SK-N-SH (cell line): ENCODE results near the gene TRAK1. TPM values are rescaled to one million over a fixed set of nuclear protein-coding genes. Genes with fewer than 3 reads are reported as not detected.

Experiments
- CTCF ChIA-PET: fragments of 300-600, 350-600 bp; formaldehyde crosslinking; extraction: SDS; loops from one replicate; lab custom pipeline; 2021; lab: Yijun Ruan, JAX
- POLR2A ChIA-PET: fragments of 350-600 bp; sonication (Branson Sonifier 250); formaldehyde crosslinking; extraction: SDS; loops from one replicate; lab custom pipeline; 2020; ENCODE audit warnings: antibody characterized with exemption, inconsistent platforms; lab: Yijun Ruan, JAX
- DNase-seq: peaks from one replicate; pipeline ENCODE4 v3.0.0; 2012
- H2AFZ ChIP-seq: fragments of 200-600 bp; sonication (generic); 2 replicates; pipeline ENCODE4 v1.8.1; 2016; ENCODE audit warnings: antibody characterized with exemption, mild to moderate bottlenecking, low read depth
- H3F3A ChIP-seq: fragments of 200-600 bp; sonication (generic); replicated peaks from 2 replicates; pipeline ENCODE3; 2016; ENCODE audit warnings: antibody characterized with exemption, mild to moderate bottlenecking; ENCODE audit not compliant: insufficient read depth
- H3K27ac ChIP-seq, 2 experiments: fragments of 200-500 bp in 1 of 2; fragments of 200-600 bp in 1 of 2; sonication (Bioruptor generic) in 1 of 2; sonication (generic), shearing (Covaris generic) in 1 of 2; 2 replicates each; pipeline versions ENCODE4 v1.5.1 to v1.6.1; 2014 to 2016; ENCODE audit warnings: low read depth in 2 of 2, inconsistent platforms in 1 of 2, low read length in 1 of 2, mild to moderate bottlenecking in 1 of 2, mixed read lengths in 1 of 2
- H3K27me3 ChIP-seq: fragments of 200-600 bp; sonication (generic), shearing (Covaris generic); 2 replicates; pipeline ENCODE4 v1.6.1; 2016; ENCODE audit warnings: mixed run types; ENCODE audit not compliant: insufficient read depth
- H3K36me3 ChIP-seq, 2 experiments: fragments of 200-500 bp in 1 of 2; fragments of 200-600 bp in 1 of 2; sonication (Bioruptor generic) in 1 of 2; sonication (generic) in 1 of 2; replicated peaks in 1 of 2; 2 replicates each; pipeline versions ENCODE3 to v1.5.1; 2014 to 2016; ENCODE audit warnings: low read length in 1 of 2, mild to moderate bottlenecking in 1 of 2; ENCODE audit not compliant: insufficient read depth in 2 of 2, control insufficient read depth in 1 of 2
- H3K4me1 ChIP-seq, 2 experiments: fragments of 200-500 bp in 1 of 2; fragments of 200-600 bp in 1 of 2; sonication (Bioruptor generic) in 1 of 2; sonication (generic), shearing (Covaris generic) in 1 of 2; 2 replicates each; pipeline versions ENCODE4 v1.5.1 to v1.6.1; 2014 to 2016; ENCODE audit warnings: low read depth in 1 of 2, low read length in 1 of 2, mixed run types in 1 of 2; ENCODE audit not compliant: insufficient read depth in 2 of 2, control insufficient read depth in 1 of 2
- H3K4me2 ChIP-seq: fragments of 200-600 bp; sonication (generic), shearing (Covaris generic); 2 replicates; pipeline ENCODE4 v1.6.1; 2017; ENCODE audit warnings: mixed run types
- H3K4me3 ChIP-seq, 2 experiments: fragments of 200-500 bp in 1 of 2; fragments of 200-600 bp in 1 of 2; sonication (Bioruptor generic) in 1 of 2; sonication (generic), shearing (Covaris generic) in 1 of 2; 2 replicates each; pipeline versions ENCODE4 v1.5.1 to v1.8.1; 2014 to 2016; ENCODE audit warnings: low read depth in 2 of 2, inconsistent platforms in 1 of 2, low read length in 1 of 2, mild to moderate bottlenecking in 1 of 2, mixed read lengths in 1 of 2, moderate library complexity in 1 of 2
- H3K79me2 ChIP-seq: fragments of 200-600 bp; sonication (generic); 2 replicates; pipeline ENCODE4 v1.8.1; 2017; ENCODE audit warnings: mild to moderate bottlenecking; ENCODE audit not compliant: insufficient read depth
- H3K9ac ChIP-seq: fragments of 200-600 bp; sonication (generic); 2 replicates; pipeline ENCODE4 v1.6.1; 2017; ENCODE audit warnings: mixed run types
- H3K9me2 ChIP-seq: fragments of 200-600 bp; sonication (generic); 2 replicates; pipeline ENCODE4 v1.6.1; 2017; ENCODE audit warnings: mixed run types
- H3K9me3 ChIP-seq: fragments of 200-600 bp; sonication (generic); 2 replicates; pipeline ENCODE4 v1.6.1; 2017; ENCODE audit warnings: mixed run types, mild to moderate bottlenecking, moderate library complexity
- H4K20me1 ChIP-seq: fragments of 200-600 bp; sonication (generic); 2 replicates; pipeline ENCODE4 v1.6.1; 2017; ENCODE audit warnings: mild to moderate bottlenecking, mixed run types; ENCODE audit not compliant: insufficient read depth
- CTCF ChIP-seq: fragments of 200-600 bp; sonication (generic); IDR thresholded peaks from 2 replicates; pipeline ENCODE4 v1.6.1; 2017; ENCODE audit warnings: antibody characterized with exemption, mild to moderate bottlenecking, moderate library complexity
- EZH2phosphoT487 ChIP-seq: fragments of 200-600 bp; sonication (generic); IDR thresholded peaks from 2 replicates; pipeline ENCODE4 v1.6.1; 2017; ENCODE audit warnings: low read depth, mixed run types, mild to moderate bottlenecking, antibody characterized with exemption, moderate library complexity, borderline replicate concordance
- RAD21 ChIP-seq: IDR thresholded peaks from 2 replicates; pipeline ENCODE4 v1.6.1; 2012; ENCODE audit warnings: mild to moderate bottlenecking, low read length
- REST ChIP-seq: IDR thresholded peaks from 2 replicates; pipeline ENCODE4 v1.6.1; 2012; ENCODE audit warnings: mild to moderate bottlenecking, low read depth, low read length, moderate library complexity
- SMC3 ChIP-seq: IDR thresholded peaks from 2 replicates; pipeline ENCODE4 v1.6.1; 2012; ENCODE audit warnings: low read depth, low read length, improper control_type of control experiment
- WGBS: methylation state at CpG from one replicate; pipeline ENCODE4 v1.1.6; 2017; ENCODE audit warnings: low lambda C conversion rate; 5-methylcytosine and 5-hydroxymethylcytosine counted together
- polyA plus RNA-seq, 3 experiments: library from polyadenylated mRNA; depleted of rRNA; stranded (reverse); fragments of >200 nt; gene quantifications; 2 replicates each; pipeline ENCODE4 v1.2.3, GENCODE V29; 2012

Gene TRAK1
- polyA plus RNA-seq, 1 of the 3 experiments (the other 2 are of a cell fraction): 12.5 TPM

- TF ChIP-seq REST: no peak
Measured at GRCh38 chr3:42246091-42246490, 154.9 kb downstream of the TRAK1 start (continued).

- H3K27ac ChIP-seq: no peak overlapping the region
- peak; percentile 58 for DNase-seq
- peaks cover 16% of the 10 kb centered on the region; the same call in 1 of the 2 replicates for H3K27me3 ChIP-seq
- no peak overlapping the region for H2AFZ ChIP-seq
- peak overlapping the region in 1 of 2 experiments; percentile 39; a peak in 1 of 4 replicates for H3K4me3 ChIP-seq
- no peaks in the 10 kb centered on the region for H3K9me3 ChIP-seq
- no peaks in the 10 kb centered on the region for H3K9me2 ChIP-seq
- H3K9ac ChIP-seq: no peak overlapping the region
- H3K4me2 ChIP-seq: no peak overlapping the region
- POLR2A ChIA-PET: no interaction called here
- CTCF ChIA-PET: interaction anchor here (0.6 to 8.6 kb wide), 74 partner anchors 8 to 953 kb away, joined by 3 to 169 read pairs (median 4); partner anchors contain the start of genes CCK and VIPR1
- no peak for TF ChIP-seq EZH2phosphoT487
- TF ChIP-seq SMC3: peak; percentile 72
- peak; percentile 90 for TF ChIP-seq RAD21
- TF ChIP-seq REST: no peak
- TF ChIP-seq CTCF: peak; percentile 76
- H3F3A ChIP-seq: no peaks in the 10 kb centered on the region
- H3K4me1 ChIP-seq: no peaks in the 10 kb centered on the region; a peak in 1 of 4 replicates
- 8% methylated on average over 9 of the region's 9 CpGs for WGBS
- no peaks in the 10 kb centered on the region for H4K20me1 ChIP-seq
- no peaks in the 10 kb centered on the region for H3K36me3 ChIP-seq
- no peaks in the 10 kb centered on the region for H3K79me2 ChIP-seq
Measured at GRCh38 chr3:42247576-42248027, 156.4 kb downstream of the TRAK1 start.
